ENCODE results near the gene ELAPOR1.

DNA sequence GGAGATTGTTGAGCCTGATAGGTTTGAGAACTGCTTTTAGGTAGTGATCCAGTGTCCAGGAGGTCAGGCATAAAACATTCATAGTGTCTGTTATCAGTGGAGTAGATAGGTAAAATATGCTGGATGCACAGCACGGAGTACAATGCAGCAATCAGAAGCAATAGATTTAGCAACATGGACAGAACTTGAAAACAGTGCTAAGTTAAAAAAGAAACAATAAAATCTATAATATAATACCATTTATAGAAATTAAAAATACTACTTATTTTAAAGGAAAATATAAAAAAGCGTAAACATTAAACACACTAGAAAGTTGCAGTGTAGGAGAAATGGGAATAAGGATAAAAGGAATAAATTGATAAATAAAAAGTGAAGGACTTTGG lies 34.7 kb upstream of the ELAPOR1 start:
- TF ChIP-seq, protein P1, sequence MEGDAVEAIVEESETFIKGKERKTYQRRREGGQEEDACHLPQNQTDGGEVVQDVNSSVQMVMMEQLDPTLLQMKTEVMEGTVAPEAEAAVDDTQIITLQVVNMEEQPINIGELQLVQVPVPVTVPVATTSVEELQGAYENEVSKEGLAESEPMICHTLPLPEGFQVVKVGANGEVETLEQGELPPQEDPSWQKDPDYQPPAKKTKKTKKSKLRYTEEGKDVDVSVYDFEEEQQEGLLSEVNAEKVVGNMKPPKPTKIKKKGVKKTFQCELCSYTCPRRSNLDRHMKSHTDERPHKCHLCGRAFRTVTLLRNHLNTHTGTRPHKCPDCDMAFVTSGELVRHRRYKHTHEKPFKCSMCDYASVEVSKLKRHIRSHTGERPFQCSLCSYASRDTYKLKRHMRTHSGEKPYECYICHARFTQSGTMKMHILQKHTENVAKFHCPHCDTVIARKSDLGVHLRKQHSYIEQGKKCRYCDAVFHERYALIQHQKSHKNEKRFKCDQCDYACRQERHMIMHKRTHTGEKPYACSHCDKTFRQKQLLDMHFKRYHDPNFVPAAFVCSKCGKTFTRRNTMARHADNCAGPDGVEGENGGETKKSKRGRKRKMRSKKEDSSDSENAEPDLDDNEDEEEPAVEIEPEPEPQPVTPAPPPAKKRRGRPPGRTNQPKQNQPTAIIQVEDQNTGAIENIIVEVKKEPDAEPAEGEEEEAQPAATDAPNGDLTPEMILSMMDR (IDR thresholded peaks at IDR 0.05) = no peak
- TF ChIP-seq POLR2A (IDR thresholded peaks at IDR 0.05) = no peak

All from gastroesophageal sphincter (tissue), 3 donors.